Measurements from ENCODE around the gene RAD18.

The RAD18 gene

GRCh38 chr3:8900869-8901268 lies 62.4 kb downstream of the RAD18 start:
- no peak overlapping the region for H3K4me3 ChIP-seq (ENCODE audit: low read depth, low read length)
- no peak for TF ChIP-seq CTCF (IDR thresholded peaks at IDR 0.05; ENCODE audit: low read depth, low read length)

DNA sequence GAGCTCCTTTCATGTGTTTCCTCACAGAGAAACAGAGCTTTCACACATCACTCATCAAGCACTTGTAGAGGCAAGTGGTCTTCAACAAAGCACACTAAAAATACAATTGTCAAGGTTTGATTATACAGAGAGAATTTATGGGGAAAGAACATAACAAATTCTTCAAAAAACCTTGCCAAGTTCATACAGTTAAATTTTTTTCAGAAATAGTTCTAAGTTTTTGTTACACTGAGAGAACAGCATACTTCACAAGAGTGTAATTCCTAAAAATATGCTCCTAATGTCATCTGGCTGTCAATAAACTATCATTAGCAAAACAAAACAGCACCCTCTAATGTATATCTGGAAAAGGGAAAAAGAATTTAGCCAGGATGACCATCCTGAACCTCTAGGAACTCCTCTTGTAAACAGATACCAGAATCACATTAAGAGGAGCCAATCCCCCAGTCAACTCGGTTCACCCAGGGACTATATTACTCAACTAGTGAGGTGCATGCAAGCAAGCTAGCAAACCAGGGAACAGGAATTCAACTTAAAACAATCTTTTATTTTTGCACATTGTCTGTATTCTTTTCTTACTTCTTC lies 63.3 kb downstream of the RAD18 start:
- no peak for TF ChIP-seq CTCF (IDR thresholded peaks at IDR 0.05; ENCODE audit: low read depth, low read length)
- no peak overlapping the region for H3K4me3 ChIP-seq (ENCODE audit: low read depth, low read length)

- no peak for TF ChIP-seq CTCF (IDR thresholded peaks at IDR 0.05; ENCODE audit: low read depth, low read length)
- no peak overlapping the region for H3K4me3 ChIP-seq (ENCODE audit: low read depth, low read length)
Observed at GRCh38 chr3:8895829-8896228, 67.4 kb downstream of the RAD18 start.

DNA sequence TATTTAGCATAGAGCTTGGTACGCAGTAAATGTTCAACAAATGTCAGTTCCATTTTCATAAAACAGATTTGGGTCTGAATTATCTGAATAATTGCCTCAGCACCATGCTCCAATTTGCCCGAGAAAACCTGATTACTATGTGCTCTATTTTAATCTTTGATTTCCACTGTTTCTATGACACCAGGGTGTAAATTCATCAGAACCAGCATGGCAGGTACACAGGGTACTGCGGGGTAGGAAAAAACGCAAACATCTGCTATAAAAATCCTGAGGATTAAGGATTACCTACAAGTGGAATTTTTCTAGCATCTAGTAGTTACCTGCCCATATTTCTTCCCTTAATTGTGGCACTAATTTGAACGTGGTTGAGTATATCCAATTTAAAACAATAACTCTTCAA lies 70.3 kb downstream of the RAD18 start:
- H3K4me3 ChIP-seq (ENCODE audit: low read depth, low read length): no peak overlapping the region
- TF ChIP-seq CTCF (IDR thresholded peaks at IDR 0.05; ENCODE audit: low read depth, low read length): no peak

GRCh38 chr3:8891774-8892173 lies 71.5 kb downstream of the RAD18 start:
- TF ChIP-seq CTCF (IDR thresholded peaks at IDR 0.05; ENCODE audit: low read depth, low read length): no peak
- H3K4me3 ChIP-seq (ENCODE audit: low read depth, low read length): no peak overlapping the region

DNA sequence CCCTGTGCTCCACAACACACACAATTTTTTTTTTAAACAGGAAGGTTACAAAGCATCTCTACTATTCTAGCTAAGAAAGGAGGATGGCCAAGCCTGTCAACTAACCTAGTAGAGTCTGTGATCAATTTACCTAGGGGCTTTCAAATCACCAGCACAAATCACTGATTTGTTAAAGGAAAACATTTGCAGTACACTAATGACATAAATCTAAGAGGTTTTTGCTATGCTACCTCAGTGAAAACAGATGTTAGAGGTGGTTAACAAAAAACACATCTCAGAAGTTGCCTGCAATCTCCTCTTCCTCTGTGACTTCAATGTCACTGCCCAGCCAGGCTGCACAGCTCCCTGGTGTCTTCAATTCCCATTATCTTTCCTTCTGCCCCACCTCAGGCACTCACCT lies 72.0 kb downstream of the RAD18 start:
- TF ChIP-seq CTCF (IDR thresholded peaks at IDR 0.05; ENCODE audit: low read depth, low read length): no peak
- H3K4me3 ChIP-seq (ENCODE audit: low read depth, low read length): no peak overlapping the region

GRCh38 chr3:8888301-8888915 lies 74.9 kb downstream of the RAD18 start:
- TF ChIP-seq CTCF (IDR thresholded peaks at IDR 0.05; ENCODE audit: low read depth, low read length): no peak
- H3K4me3 ChIP-seq (ENCODE audit: low read depth, low read length): no peak overlapping the region

Measured in WI38 (cell line).